Middle frontal gyrus (tissue), 1 donor: Measurements from ENCODE around the gene TRMT61B.

Experiments
- DNase-seq: peaks from one replicate; pipeline ENCODE4 v3.0.0-alpha.2; 2015; ENCODE audit warnings: low spot score; ENCODE audit errors: extremely low spot score

Gene TRMT61B

GRCh38 chr2:28868611-28869010 is 1.5 kb downstream of the TRMT61B start:
- DNase-seq, result no peak

- DNase-seq, result no peak
These were observed 14.1 kb downstream of the TRMT61B start for GRCh38 chr2:28855977-28856376.

GRCh38 chr2:28855193-28855592 is 14.9 kb downstream of the TRMT61B start:
- DNase-seq, result no peak

GRCh38 chr2:28842042-28842441 is 28.1 kb downstream of the TRMT61B start:
- no peak for DNase-seq

GRCh38 chr2:28838971-28839370 is 31.1 kb downstream of the TRMT61B start:
- DNase-seq, result no peak

GRCh38 chr2:28835781-28836180 is 34.3 kb downstream of the TRMT61B start:
- DNase-seq, result no peak

GRCh38 chr2:28833740-28834470 is 36.2 kb downstream of the TRMT61B start:
- DNase-seq, result no peak

GRCh38 chr2:28828382-28828781 is 41.7 kb downstream of the TRMT61B start:
- no peak for DNase-seq

- DNase-seq, result no peak
These were observed 45.2 kb downstream of the TRMT61B start for GRCh38 chr2:28824870-28825269.

- DNase-seq, result no peak
These were observed 45.9 kb downstream of the TRMT61B start for GRCh38 chr2:28824207-28824606.

- DNase-seq, result no peak
These were observed 48.1 kb downstream of the TRMT61B start for GRCh38 chr2:28822036-28822435.

- no peak for DNase-seq
These were observed 48.7 kb downstream of the TRMT61B start for GRCh38 chr2:28821295-28821958.

GRCh38 chr2:28818053-28818452 is 52.1 kb downstream of the TRMT61B start:
- no peak for DNase-seq

- no peak for DNase-seq
These were observed 59.5 kb downstream of the TRMT61B start, which contains the start of gene SPDYA for GRCh38 chr2:28810384-28811285. SPDYA (plus strand) TSS chr2:28810834; CDS start chr2:28816015, 5,181 bp downstream.

- no peak for DNase-seq
These were observed 60.2 kb downstream of the TRMT61B start for GRCh38 chr2:28809927-28810326.

GRCh38 chr2:28802975-28803429 is 67.1 kb downstream of the TRMT61B start:
- DNase-seq, result no peak

- DNase-seq, result no peak
These were observed 68.4 kb downstream of the TRMT61B start for GRCh38 chr2:28801726-28802125.
